K562 (cell line): ENCODE results near the gene CSMD2.

ENCODE experiments used
- ARHGAP35 ChIP-seq: fragments of 450-650 bp; IDR thresholded peaks from 2 replicates; pipeline ENCODE4 v1.6.1; 2018; ENCODE audit not compliant: partially characterized antibody
- CAMTA2 ChIP-seq: fragments of 250-450 bp; sonication (Bioruptor Pico); conservative IDR thresholded peaks from 2 replicates; pipeline ENCODE4 v1.5.1; 2022
- CTCF ChIP-seq, 3 experiments: IDR thresholded peaks in 2 of 3; conservative IDR thresholded peaks in 1 of 3; 2 replicates each; pipeline ENCODE4 v1.5.1; 2011 to 2012; ENCODE audit warnings: low read length in 3 of 3, mild to moderate bottlenecking in 3 of 3, control low read depth in 2 of 3, improper control_type of control experiment in 1 of 3, inconsistent platforms in 1 of 3, low read depth in 1 of 3, mixed read lengths in 1 of 3, moderate library complexity in 1 of 3; ENCODE audit not compliant: insufficient read depth in 2 of 3
- GABPA ChIP-seq: fragments of 200-800 bp; sonication (Bioruptor generic); conservative IDR thresholded peaks from 2 replicates; pipeline ENCODE4 v1.6.1; 2016; ENCODE audit warnings: low read depth, missing genetic modification characterization, missing compliant biosample characterization
- MAFK ChIP-seq: IDR thresholded peaks from 2 replicates; pipeline ENCODE4 v1.6.1; 2011; ENCODE audit warnings: low read length, improper control_type of control experiment
- RBBP5 ChIP-seq: fragments of 200-600 bp; sonication (generic); IDR thresholded peaks from 2 replicates; pipeline ENCODE4 v1.6.1; 2012; ENCODE audit warnings: borderline replicate concordance, mild to moderate bottlenecking, low read length, control low read depth, inconsistent platforms; ENCODE audit not compliant: insufficient read depth, poor library complexity, severe bottlenecking
- SIN3A ChIP-seq, 2 experiments: fragments of 150-350 bp in 1 of 2; IDR thresholded peaks; 2 replicates each; pipeline ENCODE4 v1.6.1; 2011 to 2016; ENCODE audit warnings: borderline replicate concordance in 2 of 2, low read depth in 2 of 2, low read length in 2 of 2, mild to moderate bottlenecking in 2 of 2, moderate library complexity in 2 of 2; ENCODE audit not compliant: control insufficient read depth in 1 of 2
- YBX1 ChIP-seq: fragments of 450-650 bp; IDR thresholded peaks from 2 replicates; pipeline ENCODE4 v1.7.1; 2016; ENCODE audit warnings: mild to moderate bottlenecking

DNA sequence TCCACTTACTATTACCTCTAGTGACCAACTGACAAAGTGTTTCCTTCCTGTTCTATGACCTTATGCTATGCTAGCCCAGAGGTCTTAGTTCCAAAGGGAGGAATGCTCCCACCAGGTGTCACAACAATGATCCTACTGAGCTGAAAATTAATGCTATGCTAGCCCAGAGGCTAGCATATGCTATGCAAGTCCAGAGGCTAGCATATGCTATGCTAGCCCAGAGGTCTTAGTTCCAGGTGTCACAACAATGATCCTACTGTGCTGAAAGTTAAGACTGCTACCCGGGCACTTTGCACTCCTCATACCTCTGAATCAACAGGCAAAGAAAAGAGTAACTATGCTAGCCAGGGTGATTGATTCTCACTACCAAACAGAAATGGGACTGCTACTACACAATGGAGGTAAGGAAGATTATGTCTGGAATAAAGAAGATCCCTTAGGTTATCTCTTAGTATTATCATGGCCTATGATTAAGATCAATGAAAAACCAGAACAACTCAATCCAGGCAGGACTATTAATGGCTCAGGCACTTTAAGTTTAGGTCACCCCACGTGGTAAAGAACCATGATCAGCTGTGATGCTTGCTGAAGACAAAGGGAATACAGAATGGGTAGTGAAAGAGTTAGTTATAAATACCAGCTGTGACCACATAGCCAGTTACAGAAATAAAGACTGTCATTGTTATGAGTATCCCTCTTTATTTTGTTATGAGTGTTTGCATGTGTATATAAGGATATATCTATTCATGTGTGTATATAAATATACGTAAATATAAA, 114.1 kb downstream of the CSMD2 start:
- TF ChIP-seq CTCF (IDR thresholded peaks at IDR 0.05 in 2 of 3, conservative IDR thresholded peaks at IDR 0.05 in 1 of 3; ENCODE audit: insufficient read depth in 2 of 3, low read depth in 1 of 3, low read length in 3 of 3) = no peak
- no peak for TF ChIP-seq MAFK
- TF ChIP-seq GABPA = no peak
- no peak for TF ChIP-seq ARHGAP35
- no peak for TF ChIP-seq RBBP5
- no peak for TF ChIP-seq YBX1
- TF ChIP-seq CAMTA2 (CRISPR knock-in tag) = no peak
- no peak for TF ChIP-seq SIN3A (IDR thresholded peaks at IDR 0.05; ENCODE audit: borderline replicate concordance in 2 of 2, control insufficient read depth in 1 of 2, low read depth in 2 of 2, low read length in 2 of 2)
